Fibroblast of pulmonary artery (primary cell): Measurements from ENCODE around the gene GLCCI1.
"Not testable (repeated sequence)": the region's sequence is repeated elsewhere in the genome, so short reads cannot be mapped to it uniquely, and the experiment has no call there.

Experiments used
- DNase-seq: peaks from one replicate; pipeline ENCODE4 v3.0.0-alpha.2; 2010; ENCODE audit warnings: low read depth
- H3K4me3 ChIP-seq: replicated peaks from 2 replicates; pipeline ENCODE4 v1.5.1; 2011; ENCODE audit warnings: low read depth, mild to moderate bottlenecking, control low read depth, low read length, moderate library complexity
- CTCF ChIP-seq: IDR thresholded peaks from 2 replicates; pipeline ENCODE4 v1.5.1; 2011; ENCODE audit warnings: mild to moderate bottlenecking, control low read depth, low read length, inconsistent platforms; ENCODE audit errors: missing control alignments

The GLCCI1 gene

DNA sequence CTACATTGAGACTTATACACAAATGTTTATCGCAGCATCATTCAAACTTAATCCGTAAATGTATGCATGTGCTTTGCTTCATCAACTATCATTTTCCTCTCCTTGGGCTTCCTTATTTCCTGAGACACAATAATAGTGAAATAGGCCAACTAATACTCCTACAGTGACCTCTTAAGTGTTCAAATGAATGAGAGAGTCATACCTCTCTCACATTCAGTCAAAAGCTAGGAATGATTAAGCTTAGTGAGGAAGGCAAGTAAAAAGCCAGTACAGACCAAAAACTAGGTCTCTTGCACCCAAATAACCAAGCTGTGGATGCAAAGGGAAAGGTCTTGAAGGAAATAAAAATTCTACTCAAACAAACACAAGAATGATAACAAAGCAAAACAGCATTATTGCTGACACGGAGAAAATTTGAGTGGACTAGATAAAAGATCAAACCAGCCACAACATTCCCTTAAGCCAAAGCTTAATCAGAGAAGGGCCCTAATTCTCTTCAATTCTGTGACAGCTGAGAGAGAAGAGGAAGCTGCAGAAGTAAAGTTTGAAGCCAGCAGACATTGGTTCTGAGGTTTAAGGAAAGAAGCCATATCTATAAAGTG lies 72.3 kb downstream of the GLCCI1 start:
- no peak overlapping the region for H3K4me3 ChIP-seq
- no peak for TF ChIP-seq CTCF
- no peak for DNase-seq

DNA sequence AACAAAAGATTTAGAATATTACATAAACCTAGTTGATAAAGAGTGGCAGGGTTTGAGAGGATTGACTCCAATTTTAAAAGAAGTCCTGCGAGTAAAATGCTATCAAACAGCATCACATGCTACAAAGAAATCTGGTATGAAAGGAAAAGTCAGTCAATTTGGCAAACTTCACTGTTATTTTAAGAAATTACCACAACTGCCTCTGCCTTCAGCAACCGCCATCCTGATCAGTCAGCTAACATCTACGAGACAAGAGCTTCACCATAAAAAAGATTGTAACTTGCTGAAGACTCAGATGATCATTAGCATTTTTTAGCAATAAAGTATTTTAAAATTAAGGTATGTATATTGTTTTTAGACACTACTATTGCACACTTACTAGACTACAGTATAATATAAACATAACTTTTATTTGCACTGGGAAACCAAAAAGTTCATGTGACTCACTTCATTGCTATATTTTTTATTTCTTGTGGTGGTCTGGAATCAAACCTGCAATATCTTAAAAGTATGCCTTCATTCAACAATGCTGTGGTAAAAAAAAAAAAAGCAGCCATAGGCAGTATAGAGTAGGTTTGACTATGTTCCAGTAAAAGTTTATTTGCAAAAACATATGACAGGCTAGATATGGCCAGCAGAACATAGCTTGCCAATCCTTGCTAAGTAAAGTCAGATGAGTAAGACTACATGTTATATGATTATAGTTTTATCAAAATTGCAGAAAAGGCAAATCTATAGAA lies 74.4 kb downstream of the GLCCI1 start:
- DNase-seq = no peak
- TF ChIP-seq CTCF = no peak
- no peak overlapping the region for H3K4me3 ChIP-seq

DNA sequence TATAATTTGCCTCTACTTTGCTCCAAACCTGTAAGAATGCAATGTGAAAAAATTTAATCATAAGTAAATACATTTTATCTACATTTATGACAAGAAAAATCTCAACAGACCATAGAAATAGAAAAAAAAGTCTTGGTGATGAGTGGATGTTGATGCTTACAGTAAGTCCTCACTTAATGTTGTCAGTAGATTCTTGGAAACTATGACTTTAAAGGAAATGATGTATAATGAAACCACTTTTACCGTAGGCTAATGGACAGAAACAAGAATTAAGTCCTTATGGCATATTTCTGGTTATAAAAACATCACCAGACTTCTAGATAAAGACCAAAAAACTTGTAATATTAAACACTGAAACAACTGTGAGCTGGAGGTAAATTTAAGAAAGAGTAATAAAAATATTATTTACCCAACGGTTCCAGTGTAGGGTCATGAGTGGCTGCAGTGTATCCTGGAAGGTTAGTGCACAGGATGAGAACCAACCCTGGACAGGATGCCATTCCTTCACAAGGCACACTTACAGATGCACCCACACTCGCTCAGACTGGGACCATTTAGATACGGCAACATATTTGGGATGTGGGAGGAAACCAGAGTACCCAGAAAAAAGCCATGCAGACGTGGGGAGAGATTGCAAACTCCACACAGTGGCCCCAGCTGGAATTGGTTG lies 76.3 kb downstream of the GLCCI1 start:
- TF ChIP-seq CTCF = no peak
- H3K4me3 ChIP-seq = no peak overlapping the region
- no peak for DNase-seq

GRCh38 chr7:8048067-8048466 lies 79.5 kb downstream of the GLCCI1 start:
- DNase-seq, H3K4me3 ChIP-seq: not testable (repeated sequence)

DNA sequence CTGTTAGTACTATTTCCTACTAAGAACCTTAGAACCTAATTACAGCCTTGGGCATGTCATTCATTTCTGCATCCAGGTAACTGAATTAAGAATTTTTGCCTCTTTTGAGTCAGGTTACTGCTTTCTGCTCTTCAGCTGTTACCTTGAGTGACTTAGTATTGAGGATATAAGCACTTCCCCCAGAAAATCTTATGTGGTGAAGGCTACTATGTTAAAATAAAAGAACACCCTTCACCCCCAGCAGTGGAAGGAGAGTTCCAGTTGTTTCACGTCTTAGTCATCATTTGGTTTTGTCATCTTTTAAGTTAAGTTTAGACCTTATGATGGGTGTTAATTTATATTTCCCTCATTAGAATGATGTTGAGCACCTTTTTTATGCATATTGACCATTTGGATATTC lies 82.8 kb downstream of the GLCCI1 start:
- DNase-seq = no peak
- no peak overlapping the region for H3K4me3 ChIP-seq
- TF ChIP-seq CTCF = no peak

- no peak for TF ChIP-seq CTCF
- H3K4me3 ChIP-seq = no peak overlapping the region
- no peak for DNase-seq
Measured at GRCh38 chr7:8051998-8052397, 83.4 kb downstream of the GLCCI1 start.

DNA sequence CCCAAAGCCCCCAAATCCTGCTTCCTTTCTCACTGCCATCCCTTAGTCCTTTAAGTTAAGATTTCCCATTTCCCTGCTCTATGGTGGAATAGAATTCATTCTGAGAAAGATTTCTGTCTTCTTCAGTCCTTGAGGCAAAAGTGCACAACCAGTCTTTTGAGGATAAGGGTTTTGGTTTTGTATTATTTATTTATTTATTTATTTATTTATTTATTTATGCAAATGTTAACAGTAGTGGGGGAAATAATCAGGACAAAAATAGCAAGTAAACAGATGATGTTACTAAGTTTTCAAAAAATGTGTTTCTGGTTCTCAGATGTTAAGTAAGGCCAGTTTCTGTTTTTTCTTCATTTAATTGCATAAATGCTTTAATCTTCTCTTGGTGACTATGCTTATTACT lies 84.2 kb downstream of the GLCCI1 start:
- no peak overlapping the region for H3K4me3 ChIP-seq
- TF ChIP-seq CTCF = no peak
- no peak for DNase-seq
